DOHH2 (cell line): ENCODE results near the gene TBL1X.

Experiments used
- H3F3A ChIP-seq: fragments of 200-600 bp; sonication (generic), shearing (Covaris generic); 2 replicates; pipeline ENCODE4 v1.6.0; 2016; ENCODE audit warnings: antibody characterized with exemption, mild to moderate bottlenecking; ENCODE audit not compliant: control insufficient read depth, insufficient read depth
- H3K27ac ChIP-seq: fragments of 200-600 bp; sonication (generic); 2 replicates; pipeline ENCODE4 v1.5.1; 2014; ENCODE audit warnings: low read depth, mild to moderate bottlenecking, low read length, moderate library complexity
- H3K27me3 ChIP-seq: fragments of 200-600 bp; sonication (generic); 2 replicates; pipeline ENCODE4 v1.6.1; 2014; ENCODE audit warnings: mild to moderate bottlenecking, low read length, mixed read lengths; ENCODE audit not compliant: control insufficient read depth
- H3K36me3 ChIP-seq: fragments of 200-600 bp; sonication (generic); 2 replicates; pipeline ENCODE4 v1.6.1; 2014; ENCODE audit warnings: mild to moderate bottlenecking, low read length, moderate library complexity, mixed read lengths; ENCODE audit not compliant: control insufficient read depth
- H3K4me1 ChIP-seq: fragments of 200-600 bp; sonication (generic); 2 replicates; pipeline ENCODE4 v1.6.1; 2014; ENCODE audit warnings: mild to moderate bottlenecking, low read length, mixed read lengths; ENCODE audit not compliant: control insufficient read depth
- H3K4me2 ChIP-seq: fragments of 200-600 bp; sonication (generic); 2 replicates; pipeline ENCODE4 v1.6.0; 2014; ENCODE audit warnings: mild to moderate bottlenecking, low read length, moderate library complexity
- H3K4me3 ChIP-seq: fragments of 200-600 bp; sonication (generic); 2 replicates; pipeline ENCODE4 v1.5.1; 2014; ENCODE audit warnings: mild to moderate bottlenecking, low read length, mixed read lengths
- H3K79me2 ChIP-seq: fragments of 200-600 bp; sonication (generic); 2 replicates; pipeline ENCODE4 v1.6.1; 2014; ENCODE audit warnings: mild to moderate bottlenecking, low read length, mixed read lengths; ENCODE audit not compliant: control insufficient read depth
- H3K9me2 ChIP-seq: fragments of 200-600 bp; sonication (generic); replicated peaks from 2 replicates; pipeline ENCODE4 v1.6.1; 2014; ENCODE audit warnings: mild to moderate bottlenecking, low read length, mixed read lengths; ENCODE audit not compliant: control insufficient read depth
- H3K9me3 ChIP-seq: fragments of 200-600 bp; sonication (generic); 2 replicates; pipeline ENCODE4 v1.6.1; 2014; ENCODE audit warnings: antibody characterized with exemption, low read length, mixed read lengths; ENCODE audit not compliant: control insufficient read depth, insufficient read depth
- H4K20me1 ChIP-seq: fragments of 200-600 bp; sonication (generic); 2 replicates; pipeline ENCODE4 v1.6.0; 2014; ENCODE audit warnings: low read depth, mild to moderate bottlenecking, antibody characterized with exemption, low read length, moderate library complexity; ENCODE audit not compliant: control insufficient read depth, insufficient read depth
- EZH2phosphoT487 ChIP-seq: fragments of 200-600 bp; sonication (generic); IDR thresholded peaks from 2 replicates; pipeline ENCODE4 v1.6.1; 2017; ENCODE audit warnings: borderline replicate concordance, mild to moderate bottlenecking, antibody characterized with exemption, low read length, moderate library complexity, mixed read lengths
- TF ChIP-seq, protein P1 (sequence below): fragments of 200-600 bp; sonication (generic); IDR thresholded peaks from one replicate; pipeline ENCODE4 v1.5.1; 2014; ENCODE audit warnings: antibody characterized with exemption, mild to moderate bottlenecking, low read depth, low read length; ENCODE audit not compliant: poor library complexity, severe bottlenecking

Gene TBL1X

DNA sequence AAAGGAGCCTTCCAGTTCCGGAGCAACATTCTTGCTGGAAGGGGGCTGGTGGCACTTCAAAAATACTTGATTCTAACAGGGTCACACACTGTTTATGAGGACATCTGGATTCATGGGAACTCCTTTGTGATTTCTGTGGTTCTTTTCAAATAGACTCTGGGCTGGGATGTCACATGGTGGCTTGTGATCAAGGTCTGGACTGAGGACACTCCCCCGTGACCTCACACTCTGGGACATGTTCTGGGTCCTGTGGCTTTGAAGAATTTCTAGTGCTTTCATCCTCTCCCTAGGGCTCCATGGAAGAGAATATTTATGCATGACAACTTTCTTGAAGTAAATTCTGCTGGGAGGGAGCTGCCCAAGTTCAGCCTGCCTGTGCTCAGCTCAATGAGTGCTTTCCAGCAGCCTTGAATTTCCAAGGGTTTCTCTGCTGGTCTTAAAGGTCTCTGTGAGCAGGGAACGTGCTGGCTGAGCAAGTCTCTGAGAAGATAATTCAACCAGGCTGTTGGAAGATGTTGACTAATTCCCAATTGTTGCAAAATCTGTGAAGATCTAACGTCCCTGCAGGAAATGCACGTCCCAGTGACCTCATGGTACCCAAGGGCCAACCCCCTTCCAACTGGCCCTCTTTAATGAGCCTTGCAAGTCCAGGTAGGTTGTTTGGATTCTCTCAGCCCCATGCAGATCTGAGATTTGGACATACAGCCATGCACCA is 264.5 kb downstream of the TBL1X start:
- TF ChIP-seq, protein P1, sequence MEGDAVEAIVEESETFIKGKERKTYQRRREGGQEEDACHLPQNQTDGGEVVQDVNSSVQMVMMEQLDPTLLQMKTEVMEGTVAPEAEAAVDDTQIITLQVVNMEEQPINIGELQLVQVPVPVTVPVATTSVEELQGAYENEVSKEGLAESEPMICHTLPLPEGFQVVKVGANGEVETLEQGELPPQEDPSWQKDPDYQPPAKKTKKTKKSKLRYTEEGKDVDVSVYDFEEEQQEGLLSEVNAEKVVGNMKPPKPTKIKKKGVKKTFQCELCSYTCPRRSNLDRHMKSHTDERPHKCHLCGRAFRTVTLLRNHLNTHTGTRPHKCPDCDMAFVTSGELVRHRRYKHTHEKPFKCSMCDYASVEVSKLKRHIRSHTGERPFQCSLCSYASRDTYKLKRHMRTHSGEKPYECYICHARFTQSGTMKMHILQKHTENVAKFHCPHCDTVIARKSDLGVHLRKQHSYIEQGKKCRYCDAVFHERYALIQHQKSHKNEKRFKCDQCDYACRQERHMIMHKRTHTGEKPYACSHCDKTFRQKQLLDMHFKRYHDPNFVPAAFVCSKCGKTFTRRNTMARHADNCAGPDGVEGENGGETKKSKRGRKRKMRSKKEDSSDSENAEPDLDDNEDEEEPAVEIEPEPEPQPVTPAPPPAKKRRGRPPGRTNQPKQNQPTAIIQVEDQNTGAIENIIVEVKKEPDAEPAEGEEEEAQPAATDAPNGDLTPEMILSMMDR = no peak
- TF ChIP-seq EZH2phosphoT487 = no peak
- Histone ChIP-seq H3K9me3 (peaks cover 9% of the 10 kb centered on the region; the same call in 1 of the 2 replicates), H3K9me2 (no peaks in the 10 kb centered on the region), H3K79me2 (no peaks in the 10 kb centered on the region), H3K4me3 (no peak overlapping the region), H3K27ac (no peak overlapping the region), H3K36me3 (no peaks in the 10 kb centered on the region), H3K4me2 (no peak overlapping the region), H3F3A (no peaks in the 10 kb centered on the region), H3K27me3 (no peaks in the 10 kb centered on the region), H4K20me1 (no peaks in the 10 kb centered on the region), H3K4me1 (0 out of 2 replicates have a peak, but pooled peaks cover 3% of the 10 kb centered on the region)

DNA sequence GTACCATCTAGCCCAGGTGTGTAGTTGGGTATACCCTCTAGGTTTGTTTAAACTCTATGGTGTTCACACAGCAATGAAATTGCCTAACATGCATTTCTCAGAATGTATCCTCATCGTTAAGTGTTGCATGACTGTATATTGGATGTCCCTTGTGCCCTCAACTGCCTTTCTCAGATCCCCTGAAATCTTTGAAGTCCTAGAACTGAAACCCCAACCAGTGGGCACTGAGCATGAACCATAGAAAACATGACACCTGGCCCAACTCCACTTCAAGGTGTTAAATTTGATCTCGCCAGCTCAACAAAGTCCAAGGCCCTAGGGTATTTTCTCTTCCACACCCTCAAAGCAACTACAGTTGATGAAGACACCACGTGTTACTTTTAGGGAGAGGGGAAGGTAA is 265.2 kb downstream of the TBL1X start:
- Histone ChIP-seq H3K9me2 (no peaks in the 10 kb centered on the region), H3K4me2 (no peak overlapping the region)
- TF ChIP-seq, protein P1 = no peak
- no peak for TF ChIP-seq EZH2phosphoT487

DNA sequence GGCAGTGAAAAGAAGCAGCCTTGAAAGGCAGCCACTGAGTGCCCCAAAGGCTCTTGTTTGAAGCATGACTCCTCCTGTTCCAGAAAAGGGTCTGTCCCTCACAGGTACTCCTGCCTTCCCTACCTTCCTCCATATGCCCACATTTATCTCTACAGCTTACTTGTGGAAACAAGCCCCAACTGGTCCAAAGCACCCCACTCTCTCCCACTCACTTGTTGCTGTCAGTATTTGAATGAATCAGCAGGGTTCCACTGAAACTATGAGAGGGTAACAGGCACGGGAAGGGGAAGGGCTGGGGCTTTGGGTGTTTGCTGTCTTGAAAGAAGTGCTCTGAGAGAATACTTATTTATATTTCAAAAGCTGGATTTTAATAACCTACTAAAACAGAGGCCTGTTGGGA is 265.9 kb downstream of the TBL1X start:
- Histone ChIP-seq H3K9me2 (no peaks in the 10 kb centered on the region), H3K27ac (no peak overlapping the region), H3K4me3 (no peak overlapping the region), H3F3A (no peaks in the 10 kb centered on the region), H3K4me1 (0 out of 2 replicates have a peak, but pooled peaks cover 3% of the 10 kb centered on the region), H3K79me2 (no peaks in the 10 kb centered on the region), H3K27me3 (no peaks in the 10 kb centered on the region), H3K9me3 (peaks cover 9% of the 10 kb centered on the region; the same call in 1 of the 2 replicates), H3K4me2 (no peak overlapping the region), H4K20me1 (no peaks in the 10 kb centered on the region), H3K36me3 (no peaks in the 10 kb centered on the region)
- no peak for TF ChIP-seq EZH2phosphoT487
- TF ChIP-seq, protein P1 = no peak

More for the DNA sequence above, 265.2 kb downstream of the TBL1X start:
- H3K27ac ChIP-seq = no peak overlapping the region
- H3K27me3 ChIP-seq = no peaks in the 10 kb centered on the region
- H3K4me3 ChIP-seq = no peak overlapping the region
- no peaks in the 10 kb centered on the region for H3K36me3 ChIP-seq
- H4K20me1 ChIP-seq = no peaks in the 10 kb centered on the region
- H3K9me3 ChIP-seq = peaks cover 9% of the 10 kb centered on the region; the same call in 1 of the 2 replicates
- H3K79me2 ChIP-seq = no peaks in the 10 kb centered on the region
- H3K4me1 ChIP-seq = 0 out of 2 replicates have a peak, but pooled peaks cover 3% of the 10 kb centered on the region
- H3F3A ChIP-seq = no peaks in the 10 kb centered on the region
